ENCODE results near the gene CAAP1. TPM values are rescaled to one million over a fixed set of nuclear protein-coding genes. Genes with fewer than 3 reads are reported as not detected.
"Not testable (repeated sequence)": the region's sequence is repeated elsewhere in the genome, so short reads cannot be mapped to it uniquely, and the experiment has no call there.

CAAP1 gene
- total RNA-seq, 1 donor from 2014 or later = 26.3 TPM

DNA sequence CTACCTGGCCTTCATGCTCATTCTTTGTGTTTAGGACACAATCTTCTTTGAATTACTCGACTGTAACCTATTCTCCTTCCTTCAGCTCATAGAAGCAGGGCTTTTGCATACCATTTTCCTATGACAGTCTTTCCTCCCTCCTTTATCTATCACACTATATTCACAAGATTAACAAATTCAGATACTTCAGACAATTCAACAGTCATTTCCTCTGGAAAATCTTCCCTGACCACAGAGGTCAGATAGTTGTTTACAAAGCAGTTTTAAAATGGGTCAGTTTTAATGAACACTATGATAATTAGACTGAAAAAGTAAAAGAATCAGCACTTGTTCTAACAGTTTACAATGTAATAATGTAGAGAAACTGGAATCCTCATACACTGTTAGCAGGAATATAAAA is 4.3 kb downstream of the CAAP1 start:
- TF ChIP-seq, protein P1, sequence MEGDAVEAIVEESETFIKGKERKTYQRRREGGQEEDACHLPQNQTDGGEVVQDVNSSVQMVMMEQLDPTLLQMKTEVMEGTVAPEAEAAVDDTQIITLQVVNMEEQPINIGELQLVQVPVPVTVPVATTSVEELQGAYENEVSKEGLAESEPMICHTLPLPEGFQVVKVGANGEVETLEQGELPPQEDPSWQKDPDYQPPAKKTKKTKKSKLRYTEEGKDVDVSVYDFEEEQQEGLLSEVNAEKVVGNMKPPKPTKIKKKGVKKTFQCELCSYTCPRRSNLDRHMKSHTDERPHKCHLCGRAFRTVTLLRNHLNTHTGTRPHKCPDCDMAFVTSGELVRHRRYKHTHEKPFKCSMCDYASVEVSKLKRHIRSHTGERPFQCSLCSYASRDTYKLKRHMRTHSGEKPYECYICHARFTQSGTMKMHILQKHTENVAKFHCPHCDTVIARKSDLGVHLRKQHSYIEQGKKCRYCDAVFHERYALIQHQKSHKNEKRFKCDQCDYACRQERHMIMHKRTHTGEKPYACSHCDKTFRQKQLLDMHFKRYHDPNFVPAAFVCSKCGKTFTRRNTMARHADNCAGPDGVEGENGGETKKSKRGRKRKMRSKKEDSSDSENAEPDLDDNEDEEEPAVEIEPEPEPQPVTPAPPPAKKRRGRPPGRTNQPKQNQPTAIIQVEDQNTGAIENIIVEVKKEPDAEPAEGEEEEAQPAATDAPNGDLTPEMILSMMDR (conservative IDR thresholded peaks at IDR 0.05; ENCODE audit: low read depth, low read length) = no peak
- no peak overlapping the region for H3K4me3 ChIP-seq (ENCODE audit: low read depth, low read length)
- no peak for DNase-seq (ENCODE audit: low read depth)

GRCh38 chr9:26882154-26882553 is 10.4 kb downstream of the CAAP1 start:
- H3K4me3 ChIP-seq (ENCODE audit: low read depth, low read length) = no peak overlapping the region
- TF ChIP-seq, protein P1 (conservative IDR thresholded peaks at IDR 0.05; ENCODE audit: low read depth, low read length) = no peak
- DNase-seq (ENCODE audit: low read depth) = no peak

DNA sequence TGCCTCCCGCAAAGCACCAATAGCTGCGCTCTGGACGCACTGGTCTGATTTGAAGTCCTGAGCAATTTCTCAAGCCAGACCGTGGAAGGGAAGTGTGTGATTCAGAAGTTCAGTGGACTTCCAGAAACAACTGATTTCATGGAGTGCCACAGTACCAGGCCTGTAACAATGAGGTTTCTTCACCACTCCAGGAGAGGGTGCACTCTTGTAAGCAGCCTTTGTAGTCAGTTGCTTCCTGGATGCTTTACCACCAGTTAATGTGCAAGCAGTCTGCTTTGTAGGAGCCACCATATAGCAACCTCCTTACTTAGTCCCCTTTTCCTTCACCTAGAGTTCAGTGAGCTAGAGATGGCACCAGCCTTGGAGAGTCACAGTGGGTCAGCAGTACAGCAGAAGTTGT is 12.3 kb downstream of the CAAP1 start:
- TF ChIP-seq, protein P1 (conservative IDR thresholded peaks at IDR 0.05; ENCODE audit: low read depth, low read length) = no peak
- DNase-seq (ENCODE audit: low read depth) = no peak
- H3K4me3 ChIP-seq (ENCODE audit: low read depth, low read length) = no peak overlapping the region

- not testable (repeated sequence) for DNase-seq (ENCODE audit: low read depth); H3K4me3 ChIP-seq (ENCODE audit: low read depth, low read length)
These were observed 17.4 kb downstream of the CAAP1 start for GRCh38 chr9:26875155-26875554.

- peak; percentile 94 for DNase-seq (ENCODE audit: low read depth)
- H3K4me3 ChIP-seq (ENCODE audit: low read depth, low read length) = no peak overlapping the region
- TF ChIP-seq, protein P1 (conservative IDR thresholded peaks at IDR 0.05; ENCODE audit: low read depth, low read length) = no peak
These were observed 22.3 kb downstream of the CAAP1 start for GRCh38 chr9:26870292-26870691.

DNA sequence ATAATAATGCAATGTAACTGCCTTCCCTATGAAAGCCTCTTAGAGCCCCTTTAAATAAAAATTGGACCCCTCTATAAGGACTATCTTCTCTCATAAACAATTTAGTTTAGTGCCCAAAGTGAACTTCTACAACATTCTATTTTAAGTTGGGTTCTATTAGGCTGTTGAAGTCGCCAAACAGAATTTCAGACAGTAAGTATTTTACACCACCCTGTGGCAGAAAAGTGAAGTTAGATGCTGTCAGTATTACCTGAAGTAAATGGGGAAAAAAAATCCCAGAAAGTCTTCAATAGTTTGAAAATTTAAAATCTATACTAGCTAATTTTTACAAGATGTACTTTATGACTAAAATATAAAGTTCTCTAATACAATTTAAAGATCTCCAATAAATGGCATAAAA is 29.5 kb downstream of the CAAP1 start:
- no peak for DNase-seq (ENCODE audit: low read depth)
- TF ChIP-seq, protein P1 (conservative IDR thresholded peaks at IDR 0.05; ENCODE audit: low read depth, low read length) = peak; percentile 55
- no peak overlapping the region for H3K4me3 ChIP-seq (ENCODE audit: low read depth, low read length)

DNA sequence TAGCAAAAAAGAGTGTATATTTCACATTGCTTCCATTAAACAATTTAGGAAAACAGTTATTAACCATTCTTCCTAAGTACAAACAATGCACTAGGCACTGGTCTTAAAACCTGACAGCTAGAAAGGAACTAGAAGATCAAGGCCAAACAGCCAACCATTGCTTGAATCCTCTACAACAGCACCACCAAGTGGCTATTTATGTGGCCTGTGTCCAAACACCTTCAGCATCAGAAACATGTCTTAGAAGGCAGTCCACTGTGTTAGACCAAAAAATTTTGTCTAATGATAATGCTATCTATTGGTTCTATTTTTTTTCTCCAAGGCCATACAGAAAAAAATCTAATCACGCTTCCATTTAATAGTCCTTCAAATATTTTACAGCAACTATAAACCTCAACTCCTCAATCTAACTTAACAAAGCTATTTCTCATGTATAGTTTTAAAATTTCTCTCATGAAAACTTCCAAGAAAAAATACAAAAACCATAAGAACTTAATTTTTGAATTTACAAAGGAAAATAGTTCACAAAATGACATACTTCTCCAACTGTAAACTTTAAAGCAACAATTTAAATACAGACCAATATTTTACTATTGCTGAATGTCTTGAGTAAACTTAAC is 36.1 kb downstream of the CAAP1 start:
- peak; percentile 43 for DNase-seq (ENCODE audit: low read depth)
- TF ChIP-seq, protein P1 (conservative IDR thresholded peaks at IDR 0.05; ENCODE audit: low read depth, low read length) = peak; percentile 87
- no peak overlapping the region for H3K4me3 ChIP-seq (ENCODE audit: low read depth, low read length)
